ENCODE data around the gene TRIM50.
"Not testable (repeated sequence)": the region's sequence is repeated elsewhere in the genome, so short reads cannot be mapped to it uniquely, and the experiment has no call there.

Gene TRIM50

GRCh38 chr7:73308074-73308664 lies 19.7 kb downstream of the TRIM50 start:
- DNase-seq (ENCODE audit: low read depth): no peak
- H3K4me3 ChIP-seq (replicated peaks; ENCODE audit: low read depth, low read length): peak overlapping the region; percentile 57
- TF ChIP-seq, protein P1, sequence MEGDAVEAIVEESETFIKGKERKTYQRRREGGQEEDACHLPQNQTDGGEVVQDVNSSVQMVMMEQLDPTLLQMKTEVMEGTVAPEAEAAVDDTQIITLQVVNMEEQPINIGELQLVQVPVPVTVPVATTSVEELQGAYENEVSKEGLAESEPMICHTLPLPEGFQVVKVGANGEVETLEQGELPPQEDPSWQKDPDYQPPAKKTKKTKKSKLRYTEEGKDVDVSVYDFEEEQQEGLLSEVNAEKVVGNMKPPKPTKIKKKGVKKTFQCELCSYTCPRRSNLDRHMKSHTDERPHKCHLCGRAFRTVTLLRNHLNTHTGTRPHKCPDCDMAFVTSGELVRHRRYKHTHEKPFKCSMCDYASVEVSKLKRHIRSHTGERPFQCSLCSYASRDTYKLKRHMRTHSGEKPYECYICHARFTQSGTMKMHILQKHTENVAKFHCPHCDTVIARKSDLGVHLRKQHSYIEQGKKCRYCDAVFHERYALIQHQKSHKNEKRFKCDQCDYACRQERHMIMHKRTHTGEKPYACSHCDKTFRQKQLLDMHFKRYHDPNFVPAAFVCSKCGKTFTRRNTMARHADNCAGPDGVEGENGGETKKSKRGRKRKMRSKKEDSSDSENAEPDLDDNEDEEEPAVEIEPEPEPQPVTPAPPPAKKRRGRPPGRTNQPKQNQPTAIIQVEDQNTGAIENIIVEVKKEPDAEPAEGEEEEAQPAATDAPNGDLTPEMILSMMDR (IDR thresholded peaks at IDR 0.05; ENCODE audit: low read length, missing control alignments): no peak

DNA sequence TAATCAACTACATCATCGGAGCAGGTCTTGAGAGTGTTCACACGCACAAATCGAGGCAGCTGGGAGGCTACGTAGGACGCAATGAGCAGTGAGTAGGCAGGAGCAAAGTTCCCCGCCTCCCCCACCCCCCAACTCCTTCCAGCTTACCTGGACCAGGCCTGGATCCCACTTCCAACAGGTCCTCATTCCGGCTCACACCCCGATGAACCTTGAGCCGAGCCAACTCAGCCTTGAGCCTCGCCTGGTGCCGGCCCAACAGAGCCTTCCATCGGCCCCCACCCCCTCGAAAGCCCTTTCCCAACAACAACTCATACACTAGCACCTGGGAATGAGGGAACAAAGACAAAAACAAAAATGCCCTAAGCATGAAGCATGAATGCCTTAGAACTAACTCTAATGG lies 20.4 kb downstream of the TRIM50 start:
- TF ChIP-seq, protein P1 (IDR thresholded peaks at IDR 0.05; ENCODE audit: low read length, missing control alignments): no peak
- no peak overlapping the region for H3K4me3 ChIP-seq (replicated peaks; ENCODE audit: low read depth, low read length)
- DNase-seq (ENCODE audit: low read depth): no peak

DNA sequence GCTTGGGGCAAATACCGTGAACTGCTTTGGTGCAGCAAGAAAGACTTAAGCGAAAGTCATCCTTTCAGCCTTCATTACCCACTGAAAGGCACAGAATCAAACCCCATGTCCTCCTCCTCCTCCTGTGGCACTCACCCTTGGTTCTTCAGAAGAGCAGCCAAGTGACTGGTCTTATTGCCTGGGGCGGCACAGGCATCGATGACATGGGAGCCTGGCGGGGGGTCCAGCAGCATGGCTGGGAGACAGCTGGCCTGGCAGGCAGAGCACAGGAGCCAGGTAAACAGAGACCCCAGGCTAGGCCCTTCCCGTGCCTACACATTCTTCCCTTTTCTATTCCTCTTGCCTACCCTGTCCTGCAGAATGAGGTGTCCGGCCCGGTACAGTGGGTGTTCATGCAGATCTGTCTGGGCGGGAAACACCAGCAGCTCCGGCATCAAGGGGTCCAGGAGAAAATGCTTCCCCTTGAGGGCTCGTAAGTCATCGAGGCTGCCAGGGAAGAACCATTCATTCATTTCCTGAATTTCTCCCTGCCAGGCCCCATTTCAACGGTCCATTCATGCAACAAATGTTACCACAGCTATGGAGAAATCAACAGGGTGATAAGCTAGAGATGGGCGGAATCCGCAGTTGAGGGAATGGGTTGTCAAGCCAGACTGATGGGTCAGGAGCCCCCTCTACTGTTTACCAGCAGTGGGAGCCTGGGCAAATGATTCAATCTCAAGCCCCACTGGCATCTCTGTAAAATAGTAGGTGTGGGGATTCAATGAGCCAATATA lies 23.1 kb downstream of the TRIM50 start:
- DNase-seq (ENCODE audit: low read depth): peak; percentile 16
- not testable (repeated sequence) for H3K4me3 ChIP-seq (replicated peaks; ENCODE audit: low read depth, low read length)

DNA sequence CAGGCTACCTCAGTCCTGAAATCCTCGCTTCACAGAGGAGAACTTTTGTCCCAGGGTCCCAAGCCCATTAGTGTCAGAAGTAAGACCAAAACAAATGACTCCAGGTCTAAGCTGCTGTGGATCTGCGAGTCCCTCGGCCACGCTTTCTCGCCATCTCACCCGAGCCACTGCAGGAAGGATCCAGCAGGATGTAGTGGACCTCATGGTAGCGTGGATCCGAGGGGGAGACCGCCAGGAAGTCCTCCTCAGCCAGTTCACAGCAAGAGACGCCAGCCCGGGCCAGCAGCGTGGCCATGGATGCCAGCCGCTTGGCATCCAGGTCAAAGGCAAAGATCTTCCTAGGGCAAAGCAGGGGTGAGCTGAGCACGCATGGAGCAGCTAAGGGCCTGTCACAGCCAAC lies 23.8 kb downstream of the TRIM50 start:
- no peak for DNase-seq (ENCODE audit: low read depth)
- H3K4me3 ChIP-seq (replicated peaks; ENCODE audit: low read depth, low read length): no peak overlapping the region
- TF ChIP-seq, protein P1 (IDR thresholded peaks at IDR 0.05; ENCODE audit: low read length, missing control alignments): no peak

DNA sequence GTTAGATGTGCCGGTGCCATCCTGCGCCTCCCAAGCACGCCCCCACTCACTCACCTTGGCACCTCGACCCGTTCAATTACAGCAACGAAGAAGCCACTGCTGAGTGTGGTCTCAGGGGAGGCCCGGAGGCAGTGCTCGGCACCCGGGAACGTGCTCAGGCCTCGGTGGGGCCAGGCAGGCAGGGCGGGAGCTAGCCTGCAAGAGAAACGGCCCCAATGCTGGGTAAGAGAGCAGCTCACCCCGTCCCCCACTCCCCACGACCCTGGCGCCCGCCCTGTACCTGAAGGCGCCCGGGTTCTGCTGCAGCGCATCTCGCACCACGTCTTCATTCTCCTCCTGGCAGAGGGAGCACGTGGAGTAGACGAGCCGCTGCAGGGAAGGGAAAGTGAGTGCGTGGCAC lies 24.3 kb downstream of the TRIM50 start:
- TF ChIP-seq, protein P1 (IDR thresholded peaks at IDR 0.05; ENCODE audit: low read length, missing control alignments): no peak
- DNase-seq (ENCODE audit: low read depth): no peak

GRCh38 chr7:73302846-73303245 lies 25.0 kb downstream of the TRIM50 start:
- not testable (repeated sequence) for DNase-seq (ENCODE audit: low read depth); H3K4me3 ChIP-seq (replicated peaks; ENCODE audit: low read depth, low read length)

More for the DNA sequence above, 24.3 kb downstream of the TRIM50 start:
- no peak overlapping the region for H3K4me3 ChIP-seq (replicated peaks; ENCODE audit: low read depth, low read length)

DNA sequence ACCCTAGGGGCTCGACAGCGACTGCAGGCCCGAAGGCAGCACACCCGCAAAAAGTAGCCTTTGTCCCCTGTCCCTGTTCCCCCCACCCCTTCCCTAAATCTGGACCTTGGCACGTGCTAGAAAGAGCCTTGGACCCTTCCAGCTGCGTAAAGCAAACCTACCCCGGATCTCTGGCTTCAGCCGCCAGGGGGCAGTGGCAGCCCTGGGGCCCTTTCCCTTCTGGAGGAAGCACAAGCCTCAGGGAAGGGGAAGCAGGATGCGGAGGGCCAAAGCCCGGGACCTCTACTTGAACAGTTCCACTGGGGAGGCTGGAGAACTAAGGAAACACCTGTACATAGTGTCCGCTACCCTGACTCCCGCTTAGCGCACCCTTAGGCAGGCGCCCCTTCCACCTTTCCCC lies 26.8 kb downstream of the TRIM50 start:
- not testable (repeated sequence) for H3K4me3 ChIP-seq (replicated peaks; ENCODE audit: low read depth, low read length); DNase-seq (ENCODE audit: low read depth)

GRCh38 chr7:73299812-73300211 lies 28.1 kb downstream of the TRIM50 start:
- DNase-seq (ENCODE audit: low read depth): not testable (repeated sequence)

DNA sequence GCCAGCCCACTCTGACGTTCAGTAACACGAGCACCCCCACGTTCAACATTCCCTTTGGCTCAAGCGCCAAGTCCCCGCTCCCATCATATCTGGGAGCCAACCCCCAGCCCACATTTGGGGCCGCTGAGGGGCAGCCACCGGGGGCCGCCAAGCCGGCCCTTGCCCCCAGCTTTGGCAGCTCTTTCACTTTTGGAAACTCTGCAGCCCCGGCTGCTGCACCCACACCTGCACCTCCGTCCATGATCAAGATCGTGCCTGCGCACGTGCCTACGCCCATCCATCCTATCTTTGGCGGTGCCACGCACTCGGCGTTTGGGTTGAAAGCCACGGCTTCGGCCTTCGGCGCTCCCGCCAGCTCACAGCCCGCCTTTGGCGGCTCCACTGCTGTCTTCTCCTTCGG lies 30.2 kb downstream of the TRIM50 start:
- H3K4me3 ChIP-seq (replicated peaks; ENCODE audit: low read depth, low read length); DNase-seq (ENCODE audit: low read depth): not testable (repeated sequence)

More at GRCh38 chr7:73299812-73300211, 28.1 kb downstream of the TRIM50 start:
- H3K4me3 ChIP-seq (replicated peaks; ENCODE audit: low read depth, low read length): not testable (repeated sequence)

DNA sequence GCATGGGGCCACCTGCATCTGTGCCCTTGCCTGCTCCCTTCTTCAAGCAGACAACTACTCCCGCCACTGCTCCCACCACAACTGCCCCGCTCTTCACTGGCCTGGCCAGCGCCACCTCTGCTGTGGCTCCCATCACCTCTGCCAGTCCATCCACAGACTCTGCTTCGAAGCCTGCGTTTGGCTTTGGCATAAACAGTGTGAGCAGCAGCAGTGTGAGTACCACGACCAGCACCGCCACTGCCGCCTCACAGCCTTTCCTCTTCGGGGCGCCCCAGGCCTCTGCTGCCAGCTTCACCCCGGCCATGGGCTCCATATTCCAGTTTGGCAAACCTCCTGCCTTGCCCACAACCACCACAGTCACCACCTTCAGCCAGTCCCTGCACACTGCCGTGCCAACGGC lies 30.6 kb downstream of the TRIM50 start:
- not testable (repeated sequence) for H3K4me3 ChIP-seq (replicated peaks; ENCODE audit: low read depth, low read length); DNase-seq (ENCODE audit: low read depth)

GRCh38 chr7:73277210-73277609 lies 50.7 kb downstream of the TRIM50 start:
- not testable (repeated sequence) for DNase-seq (ENCODE audit: low read depth); H3K4me3 ChIP-seq (replicated peaks; ENCODE audit: low read depth, low read length)

DNA sequence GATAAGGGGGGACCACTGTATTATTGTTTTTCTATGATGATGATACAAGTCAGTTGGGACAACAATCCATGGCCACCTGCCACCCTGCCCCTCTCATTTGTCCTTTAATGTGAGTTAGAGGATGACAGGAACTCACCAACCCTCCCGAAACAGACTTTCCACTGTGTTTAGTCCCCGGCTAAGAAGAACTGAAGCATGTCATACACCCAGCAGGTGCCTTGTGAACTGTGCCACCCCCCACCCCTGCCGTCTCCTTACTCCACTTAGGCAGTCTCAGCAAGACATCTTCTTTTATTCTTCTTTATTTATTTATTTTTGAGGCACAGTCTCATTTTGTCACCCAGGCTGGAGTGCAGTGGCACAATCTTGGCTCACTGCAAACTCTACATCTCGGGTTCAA lies 60.1 kb downstream of the TRIM50 start:
- not testable (repeated sequence) for H3K4me3 ChIP-seq (replicated peaks; ENCODE audit: low read depth, low read length); DNase-seq (ENCODE audit: low read depth)

- not testable (repeated sequence) for DNase-seq (ENCODE audit: low read depth); H3K4me3 ChIP-seq (replicated peaks; ENCODE audit: low read depth, low read length)
Observed at GRCh38 chr7:73266719-73267368, 61.0 kb downstream of the TRIM50 start.

Measured in fibroblast of pulmonary artery (primary cell).